Endothelial cell (in vitro differentiated cells): ENCODE results near the gene ZBTB9. TPM values are rescaled to one million over a fixed set of nuclear protein-coding genes. Genes with fewer than 3 reads are reported as not detected.

Source experiments
- DNase-seq: peaks from one replicate; pipeline ENCODE4 v3.0.0; 2021; ENCODE audit warnings: low spot score
- H3K27ac Mint-ChIP-seq: one replicate; pipeline ENCODE4 v1.8.0; 2021; ENCODE audit warnings: mixed read lengths, inconsistent platforms; ENCODE audit not compliant: unreplicated experiment
- H3K27me3 Mint-ChIP-seq: one replicate; pipeline ENCODE4 v1.8.0; 2021; ENCODE audit warnings: mild to moderate bottlenecking, moderate library complexity, mixed read lengths, inconsistent platforms; ENCODE audit not compliant: unreplicated experiment
- H3K36me3 Mint-ChIP-seq: one replicate; pipeline ENCODE4 v1.8.0; 2021; ENCODE audit warnings: mild to moderate bottlenecking, low read depth, mixed read lengths, inconsistent platforms; ENCODE audit not compliant: unreplicated experiment
- H3K4me1 Mint-ChIP-seq: one replicate; pipeline ENCODE4 v1.8.0; 2021; ENCODE audit warnings: mild to moderate bottlenecking, mixed read lengths, inconsistent platforms; ENCODE audit not compliant: unreplicated experiment
- H3K4me3 Mint-ChIP-seq: one replicate; pipeline ENCODE4 v1.8.0; 2021; ENCODE audit warnings: mild to moderate bottlenecking, mixed read lengths, inconsistent platforms; ENCODE audit not compliant: unreplicated experiment
- H3K9me3 Mint-ChIP-seq: one replicate; pipeline ENCODE4 v1.8.0; 2021; ENCODE audit warnings: mixed read lengths, inconsistent platforms; ENCODE audit not compliant: unreplicated experiment
- total RNA-seq: library from RNA; stranded (reverse); fragmentation: NEBNext Ultra II Directional; extraction: Animal tissue kit (Norgen Biotek cat#: 25700); gene quantifications from one replicate; pipeline ENCODE4 v1.2.1, GENCODE V29; 2021; ENCODE audit not compliant: unreplicated experiment
- TF ChIP-seq, protein P1 (sequence below): fragments of 200-600 bp; sonication (generic); IDR thresholded peaks from one replicate; pipeline ENCODE4 v1.5.0; 2021; ENCODE audit warnings: antibody characterized with exemption; ENCODE audit not compliant: unreplicated experiment

Gene ZBTB9
- total RNA-seq, 1 donor from 2014 or later = 18.7 TPM

DNA sequence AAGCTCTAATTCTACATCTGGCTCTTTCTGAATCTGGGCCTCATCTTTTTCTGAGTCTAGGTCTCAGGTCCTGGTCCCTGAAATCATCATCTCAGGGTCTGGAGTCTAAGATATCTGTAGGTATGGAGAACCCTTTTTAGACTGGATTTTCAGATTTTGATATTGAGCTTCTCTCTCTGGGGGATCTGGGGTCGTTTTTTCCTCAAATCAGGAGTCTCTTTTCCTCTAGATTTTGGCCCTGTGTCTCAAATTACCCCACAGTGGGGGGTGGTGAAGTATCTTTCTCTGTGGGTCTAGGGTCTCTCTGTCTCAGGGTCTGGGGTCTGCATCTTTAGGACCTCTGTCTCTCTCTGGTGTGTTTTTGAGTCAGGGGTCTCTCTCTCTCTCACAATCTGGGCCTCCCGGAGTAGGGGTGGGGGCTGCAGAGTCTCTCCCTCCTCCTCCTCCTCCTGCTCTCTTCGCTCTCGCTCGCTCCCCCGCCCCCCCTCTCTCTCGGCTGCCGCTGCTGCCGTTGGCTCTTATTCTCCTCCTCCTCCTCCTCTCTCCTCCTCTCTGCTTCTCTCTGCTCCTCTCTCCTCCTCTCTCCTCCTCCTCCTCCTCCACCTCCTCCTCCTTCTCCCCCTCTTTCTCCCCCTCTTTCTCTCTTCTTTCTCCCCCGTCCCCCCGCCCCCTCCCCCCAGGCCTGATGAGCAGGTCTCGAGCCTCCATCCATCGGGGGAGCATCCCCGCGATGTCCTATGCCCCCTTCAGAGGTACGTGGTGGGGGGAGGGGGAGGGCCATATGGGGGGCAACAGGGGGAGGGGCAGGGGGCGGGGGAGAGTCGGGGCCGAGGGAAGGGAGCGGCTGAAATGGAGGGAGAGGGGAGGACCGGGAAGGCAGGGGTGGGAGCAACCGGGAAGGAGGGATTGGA is 34.5 kb upstream of the ZBTB9 start, which contains the start of gene SYNGAP1:
SYNGAP1 (plus strand) TSS at position 486 of the 911 bp plus-strand sequence; CDS start at position 686, 200 bp downstream.
- TF ChIP-seq, protein P1, sequence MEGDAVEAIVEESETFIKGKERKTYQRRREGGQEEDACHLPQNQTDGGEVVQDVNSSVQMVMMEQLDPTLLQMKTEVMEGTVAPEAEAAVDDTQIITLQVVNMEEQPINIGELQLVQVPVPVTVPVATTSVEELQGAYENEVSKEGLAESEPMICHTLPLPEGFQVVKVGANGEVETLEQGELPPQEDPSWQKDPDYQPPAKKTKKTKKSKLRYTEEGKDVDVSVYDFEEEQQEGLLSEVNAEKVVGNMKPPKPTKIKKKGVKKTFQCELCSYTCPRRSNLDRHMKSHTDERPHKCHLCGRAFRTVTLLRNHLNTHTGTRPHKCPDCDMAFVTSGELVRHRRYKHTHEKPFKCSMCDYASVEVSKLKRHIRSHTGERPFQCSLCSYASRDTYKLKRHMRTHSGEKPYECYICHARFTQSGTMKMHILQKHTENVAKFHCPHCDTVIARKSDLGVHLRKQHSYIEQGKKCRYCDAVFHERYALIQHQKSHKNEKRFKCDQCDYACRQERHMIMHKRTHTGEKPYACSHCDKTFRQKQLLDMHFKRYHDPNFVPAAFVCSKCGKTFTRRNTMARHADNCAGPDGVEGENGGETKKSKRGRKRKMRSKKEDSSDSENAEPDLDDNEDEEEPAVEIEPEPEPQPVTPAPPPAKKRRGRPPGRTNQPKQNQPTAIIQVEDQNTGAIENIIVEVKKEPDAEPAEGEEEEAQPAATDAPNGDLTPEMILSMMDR = no peak
- Mint-ChIP-seq H3K36me3 (peaks cover 26% of the 10 kb centered on the region), H3K9me3 (no peaks in the 10 kb centered on the region), H3K4me1 (peaks cover 57% of the 10 kb centered on the region), H3K27me3 (peaks cover 19% of the 10 kb centered on the region), H3K4me3 (peak within 1 kb of the TSS; percentile 87), H3K27ac (peak within 1 kb of the TSS; percentile 97)
- no peak for DNase-seq

DNA sequence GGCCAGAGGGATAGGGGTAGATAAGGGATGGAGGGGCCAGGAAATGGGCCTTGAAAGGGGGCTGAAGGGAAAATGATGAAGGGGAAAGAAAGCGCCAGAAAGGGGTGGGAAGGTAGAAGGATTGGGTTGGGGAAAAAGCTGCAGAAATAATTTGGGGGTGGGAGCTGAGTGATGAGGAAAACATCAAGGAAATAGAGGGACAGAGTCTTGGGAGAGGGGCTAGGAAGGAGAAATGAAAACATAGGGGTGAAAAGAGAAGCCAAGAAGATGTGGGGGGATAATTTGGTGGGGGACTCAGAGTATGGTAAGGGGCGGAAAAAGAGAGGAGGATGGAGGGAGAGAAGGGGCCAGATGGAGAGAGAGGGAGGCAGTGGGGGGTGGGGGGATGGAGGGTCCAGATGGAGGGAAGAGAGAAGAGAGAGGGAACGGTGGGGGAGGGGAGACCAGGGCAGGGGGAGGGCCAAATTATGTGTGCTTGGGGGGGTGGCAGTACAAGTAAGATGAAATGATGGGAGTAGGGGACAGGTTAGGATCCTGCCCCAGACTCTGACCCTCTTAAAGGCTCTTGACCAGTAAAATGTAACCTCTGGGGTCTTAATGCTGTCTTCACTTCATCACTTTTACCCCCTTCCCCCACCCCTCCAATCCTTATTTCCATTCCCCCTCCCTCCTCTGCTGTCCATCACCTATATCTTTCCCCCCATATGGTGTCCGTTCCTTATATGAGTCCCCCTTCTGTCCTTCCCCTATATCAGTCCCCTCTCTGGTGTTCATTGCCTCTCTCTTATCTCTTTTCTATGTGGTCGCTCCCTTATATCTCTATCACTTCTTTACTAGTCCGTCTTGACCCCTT is 33.7 kb upstream of the ZBTB9 start:
- H3K4me1 Mint-ChIP-seq = peaks cover 56% of the 10 kb centered on the region
- peaks cover 18% of the 10 kb centered on the region for H3K27me3 Mint-ChIP-seq
- H3K9me3 Mint-ChIP-seq = no peaks in the 10 kb centered on the region
- no peak for DNase-seq
- H3K27ac Mint-ChIP-seq = peak overlapping the region; percentile 49
- H3K4me3 Mint-ChIP-seq = peak overlapping the region; percentile 87
- peaks cover 22% of the 10 kb centered on the region for H3K36me3 Mint-ChIP-seq
- TF ChIP-seq, protein P1 = no peak

DNA sequence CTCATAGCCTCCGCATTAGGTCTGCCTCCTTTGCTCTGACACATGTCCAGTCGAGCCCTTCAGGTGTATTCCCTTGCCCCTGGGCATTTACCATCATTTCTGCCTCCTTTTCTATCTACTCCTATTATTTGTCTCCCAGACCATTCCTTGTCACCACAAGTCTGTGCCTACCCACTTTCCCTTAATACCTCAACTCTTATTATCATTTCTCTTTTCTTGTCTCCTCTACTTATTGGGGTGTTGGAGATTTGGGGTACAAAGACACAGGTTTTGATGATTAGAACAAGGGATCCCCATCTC is 33.1 kb upstream of the ZBTB9 start:
- Mint-ChIP-seq H3K9me3 (no peaks in the 10 kb centered on the region), H3K36me3 (peaks cover 16% of the 10 kb centered on the region), H3K4me3 (peak overlapping the region; percentile 23), H3K27me3 (peaks cover 17% of the 10 kb centered on the region), H3K27ac (peak overlapping the region; percentile 49), H3K4me1 (peaks cover 52% of the 10 kb centered on the region)
- no peak for DNase-seq
- TF ChIP-seq, protein P1 = no peak

DNA sequence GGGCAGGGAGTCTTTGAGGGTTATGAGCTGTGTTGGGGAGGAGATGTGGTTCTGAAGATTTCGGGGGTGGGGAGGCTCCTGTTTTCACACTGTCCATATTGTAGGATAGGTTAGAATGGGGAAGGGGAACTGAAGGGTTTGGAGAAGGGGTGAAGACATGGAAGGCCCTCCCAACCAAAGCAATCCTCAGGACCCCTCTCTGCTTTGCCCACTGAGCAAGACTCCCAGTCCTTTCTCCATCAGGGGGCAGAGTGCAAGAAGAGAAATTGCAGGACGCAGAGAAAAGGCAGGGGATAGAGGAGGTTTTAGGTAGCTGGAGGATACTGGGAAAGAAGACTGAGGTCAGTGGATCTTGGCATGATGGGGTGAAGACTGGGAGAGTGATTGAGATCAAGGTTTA is 30.6 kb upstream of the ZBTB9 start:
- Mint-ChIP-seq H3K36me3 (peaks cover 14% of the 10 kb centered on the region), H3K4me1 (peaks cover 46% of the 10 kb centered on the region), H3K27me3 (peaks cover 16% of the 10 kb centered on the region), H3K9me3 (no peaks in the 10 kb centered on the region), H3K4me3 (peak overlapping the region; percentile 95), H3K27ac (peak overlapping the region; percentile 95)
- no peak for DNase-seq
- TF ChIP-seq, protein P1 = no peak
